PFSK-1 (cell line): Measurements from ENCODE around the gene SLC34A1.

Source experiments
- POLR2AphosphoS5 ChIP-seq: IDR thresholded peaks from 2 replicates; pipeline ENCODE4 v1.6.1; 2012; ENCODE audit warnings: low read depth, mild to moderate bottlenecking, control low read depth, low read length, moderate library complexity
- SIN3A ChIP-seq: IDR thresholded peaks from 2 replicates; pipeline ENCODE4 v1.6.1; 2012; ENCODE audit warnings: mild to moderate bottlenecking, low read length, moderate library complexity, borderline replicate concordance; ENCODE audit not compliant: insufficient read depth
- TAF1 ChIP-seq: IDR thresholded peaks from 2 replicates; pipeline ENCODE4 v1.6.1; 2012; ENCODE audit warnings: low read length, control low read depth, borderline replicate concordance; ENCODE audit not compliant: insufficient read depth
- TF ChIP-seq, protein P1 (sequence below), 2 experiments: IDR thresholded peaks; 2 replicates each; pipeline versions ENCODE4 v1.6.1 to v1.8.0; 2011 to 2012; ENCODE audit warnings: low read depth in 2 of 2, low read length in 2 of 2, control low read depth in 1 of 2, inconsistent platforms in 1 of 2, mild to moderate bottlenecking in 1 of 2, moderate library complexity in 1 of 2; ENCODE audit not compliant: insufficient read depth in 1 of 2

DNA sequence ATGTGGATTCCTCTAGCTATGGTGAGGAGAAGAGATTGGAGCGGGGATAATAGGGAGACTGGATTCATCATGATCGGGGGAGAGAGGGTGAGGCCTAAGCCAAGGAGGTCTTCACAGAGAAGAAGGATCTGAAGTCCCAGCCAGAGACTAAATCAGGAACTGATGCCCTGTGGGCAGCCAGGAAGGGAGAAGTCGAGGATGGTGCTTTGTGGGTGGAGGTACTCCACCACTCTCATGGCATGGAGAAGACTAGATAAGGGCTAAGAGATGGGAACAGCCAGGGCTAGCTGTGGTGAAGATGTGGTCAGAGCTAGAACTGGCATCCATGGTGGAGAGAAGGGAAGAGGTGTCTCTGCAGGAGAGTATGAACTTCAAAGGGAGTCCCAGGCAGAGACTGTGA is 29.5 kb upstream of the SLC34A1 start:
- TF ChIP-seq POLR2AphosphoS5 (no peak), TAF1 (no peak), SIN3A (no peak)
- TF ChIP-seq, protein P1, sequence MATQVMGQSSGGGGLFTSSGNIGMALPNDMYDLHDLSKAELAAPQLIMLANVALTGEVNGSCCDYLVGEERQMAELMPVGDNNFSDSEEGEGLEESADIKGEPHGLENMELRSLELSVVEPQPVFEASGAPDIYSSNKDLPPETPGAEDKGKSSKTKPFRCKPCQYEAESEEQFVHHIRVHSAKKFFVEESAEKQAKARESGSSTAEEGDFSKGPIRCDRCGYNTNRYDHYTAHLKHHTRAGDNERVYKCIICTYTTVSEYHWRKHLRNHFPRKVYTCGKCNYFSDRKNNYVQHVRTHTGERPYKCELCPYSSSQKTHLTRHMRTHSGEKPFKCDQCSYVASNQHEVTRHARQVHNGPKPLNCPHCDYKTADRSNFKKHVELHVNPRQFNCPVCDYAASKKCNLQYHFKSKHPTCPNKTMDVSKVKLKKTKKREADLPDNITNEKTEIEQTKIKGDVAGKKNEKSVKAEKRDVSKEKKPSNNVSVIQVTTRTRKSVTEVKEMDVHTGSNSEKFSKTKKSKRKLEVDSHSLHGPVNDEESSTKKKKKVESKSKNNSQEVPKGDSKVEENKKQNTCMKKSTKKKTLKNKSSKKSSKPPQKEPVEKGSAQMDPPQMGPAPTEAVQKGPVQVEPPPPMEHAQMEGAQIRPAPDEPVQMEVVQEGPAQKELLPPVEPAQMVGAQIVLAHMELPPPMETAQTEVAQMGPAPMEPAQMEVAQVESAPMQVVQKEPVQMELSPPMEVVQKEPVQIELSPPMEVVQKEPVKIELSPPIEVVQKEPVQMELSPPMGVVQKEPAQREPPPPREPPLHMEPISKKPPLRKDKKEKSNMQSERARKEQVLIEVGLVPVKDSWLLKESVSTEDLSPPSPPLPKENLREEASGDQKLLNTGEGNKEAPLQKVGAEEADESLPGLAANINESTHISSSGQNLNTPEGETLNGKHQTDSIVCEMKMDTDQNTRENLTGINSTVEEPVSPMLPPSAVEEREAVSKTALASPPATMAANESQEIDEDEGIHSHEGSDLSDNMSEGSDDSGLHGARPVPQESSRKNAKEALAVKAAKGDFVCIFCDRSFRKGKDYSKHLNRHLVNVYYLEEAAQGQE (IDR thresholded peaks at IDR 0.05; ENCODE audit: insufficient read depth in 1 of 2, low read depth in 2 of 2, low read length in 2 of 2) = no peak
